K562 (cell line): Measurements from ENCODE around the gene PARD6A. TPM values are rescaled to one million over a fixed set of nuclear protein-coding genes. Genes with fewer than 3 reads are reported as not detected.

Experiments used
- CBX2 ChIP-seq: fragments of 200-600 bp; sonication (generic); IDR thresholded peaks from one replicate; pipeline ENCODE4 v1.6.1; 2012; ENCODE audit warnings: mild to moderate bottlenecking, low read length, inconsistent platforms; ENCODE audit not compliant: insufficient read depth, poor library complexity, severe bottlenecking
- CBX3 ChIP-seq, 2 experiments: IDR thresholded peaks; 1 replicate in 1 of 2; 2 replicates in 1 of 2; pipeline ENCODE4 v1.6.1; 2012; ENCODE audit warnings: inconsistent platforms in 2 of 2, low read length in 2 of 2, borderline replicate concordance in 1 of 2, control low read depth in 1 of 2
- ELF2 ChIP-seq: fragments of 250-450 bp; sonication (Bioruptor Pico); IDR thresholded peaks from 2 replicates; pipeline ENCODE4 v1.5.0; 2021; ENCODE audit warnings: mild to moderate bottlenecking
- ETV5 ChIP-seq: sonication (generic); formaldehyde crosslinking; IDR thresholded peaks from 2 replicates; pipeline ENCODE4 v1.4.0; 2020; ENCODE audit warnings: low read depth, mild to moderate bottlenecking, missing genetic modification reagents
- FOXK1 ChIP-seq: sonication (generic); formaldehyde crosslinking; IDR thresholded peaks from 2 replicates; pipeline ENCODE4 v1.8.0; 2022; ENCODE audit warnings: missing genetic modification reagents, mild to moderate bottlenecking, borderline replicate concordance
- HDAC6 ChIP-seq: IDR thresholded peaks from 2 replicates; pipeline ENCODE4 v1.6.1; 2012; ENCODE audit warnings: low read depth, mild to moderate bottlenecking, control low read depth, inconsistent platforms, low read length, moderate library complexity
- HMGN3 ChIP-seq: IDR thresholded peaks from 2 replicates; pipeline ENCODE4 v1.6.1; 2011; ENCODE audit warnings: borderline replicate concordance, low read depth, mild to moderate bottlenecking, mixed read lengths, low read length; ENCODE audit not compliant: insufficient read length; ENCODE audit errors: extremely low read depth
- HNRNPH1 ChIP-seq: fragments of 200-400 bp; formaldehyde crosslinking; optimal IDR thresholded peaks from 2 replicates; pipeline ENCODE3; 2017; ENCODE audit warnings: low read depth, mild to moderate bottlenecking, low read length, moderate library complexity
- PHB ChIP-seq: fragments of 250-450 bp; sonication (Bioruptor Pico); IDR thresholded peaks from 2 replicates; pipeline ENCODE4 v1.5.0; 2021
- PTRF ChIP-seq: fragments of 450-650 bp; IDR thresholded peaks from 2 replicates; pipeline ENCODE4 v1.6.1; 2016; ENCODE audit warnings: mild to moderate bottlenecking, missing genetic modification characterization, missing compliant biosample characterization
- TBL1XR1 ChIP-seq, 2 experiments: IDR thresholded peaks; 2 replicates each; pipeline ENCODE4 v1.6.1; 2012; ENCODE audit warnings: improper control_type of control experiment in 2 of 2, low read length in 2 of 2, mild to moderate bottlenecking in 1 of 2
- ZNF12 ChIP-seq: sonication (generic); formaldehyde crosslinking; IDR thresholded peaks from 2 replicates; pipeline ENCODE4 v1.4.0; 2020; ENCODE audit warnings: mild to moderate bottlenecking, missing genetic modification reagents
- ZNF830 ChIP-seq: fragments of 250-450 bp; sonication (Bioruptor Pico); IDR thresholded peaks from 2 replicates; pipeline ENCODE4 v1.5.0; 2021; ENCODE audit warnings: mild to moderate bottlenecking
- polyA plus RNA-seq, 8 experiments: library from polyadenylated mRNA; depleted of rRNA in 4 of 8; stranded (reverse) in 5 of 8; unstranded in 3 of 8; fragments of >200 nt; fragmentation: Nextera tagmentation in 2 of 8; fragmentation: Illumina TruSeq in 1 of 8; extraction: Ambion mirVana in 2 of 8; extraction: Trizol in 1 of 8; gene quantifications; 2 replicates each; pipeline versions ENCODE4 v1.2.1 to v1.2.3, GENCODE V29; 2011 to 2014; ENCODE audit warnings: inconsistent platforms in 1 of 8, missing spikeins in 1 of 8
- total RNA-seq, 7 experiments: library from RNA; depleted of rRNA in 6 of 7; stranded (reverse); fragments of >200 nt in 6 of 7; fragmentation: Illumina TruSeq in 2 of 7; extraction: Trizol in 2 of 7; gene quantifications; 2 replicates each; pipeline versions ENCODE4 v1.2.1 to v1.2.3, GENCODE V29; 2011 to 2021; ENCODE audit warnings: low replicate concordance in 1 of 7
- TF ChIP-seq, protein P1 (sequence below): fragments of 250-450 bp; sonication (Bioruptor Pico); IDR thresholded peaks from 2 replicates; pipeline ENCODE4 v1.4.0; 2020; ENCODE audit warnings: mild to moderate bottlenecking, moderate library complexity, borderline replicate concordance
- TF ChIP-seq, protein P2 (sequence below): IDR thresholded peaks from 3 replicates; pipeline ENCODE4 v1.6.1; 2011; ENCODE audit warnings: borderline replicate concordance, mild to moderate bottlenecking, moderate library complexity; ENCODE audit not compliant: insufficient read length; ENCODE audit errors: extremely low read depth
- TF ChIP-seq, protein P3 (sequence below), 2 experiments: fragments of 450-650 bp in 1 of 2; sonication (generic) in 1 of 2; formaldehyde crosslinking in 1 of 2; IDR thresholded peaks in 1 of 2; conservative IDR thresholded peaks in 1 of 2; 2 replicates each; pipeline versions ENCODE4 v1.6.1 to v1.8.1; 2016 to 2023; ENCODE audit warnings: mild to moderate bottlenecking in 2 of 2, moderate library complexity in 2 of 2, inconsistent platforms in 1 of 2, missing genetic modification reagents in 1 of 2
- TF ChIP-seq, protein P4 (sequence below): sonication (generic); formaldehyde crosslinking; IDR thresholded peaks from 2 replicates; pipeline ENCODE4 v1.8.0; 2022; ENCODE audit warnings: missing genetic modification reagents, mild to moderate bottlenecking, borderline replicate concordance

PARD6A gene
- total and polyA plus RNA-seq, 9 of the 15 experiments (the other 6 are each of a cell fraction or from before 2014, with no cell fraction given) = 0.04 to 2.0 (median 0.44) TPM

DNA sequence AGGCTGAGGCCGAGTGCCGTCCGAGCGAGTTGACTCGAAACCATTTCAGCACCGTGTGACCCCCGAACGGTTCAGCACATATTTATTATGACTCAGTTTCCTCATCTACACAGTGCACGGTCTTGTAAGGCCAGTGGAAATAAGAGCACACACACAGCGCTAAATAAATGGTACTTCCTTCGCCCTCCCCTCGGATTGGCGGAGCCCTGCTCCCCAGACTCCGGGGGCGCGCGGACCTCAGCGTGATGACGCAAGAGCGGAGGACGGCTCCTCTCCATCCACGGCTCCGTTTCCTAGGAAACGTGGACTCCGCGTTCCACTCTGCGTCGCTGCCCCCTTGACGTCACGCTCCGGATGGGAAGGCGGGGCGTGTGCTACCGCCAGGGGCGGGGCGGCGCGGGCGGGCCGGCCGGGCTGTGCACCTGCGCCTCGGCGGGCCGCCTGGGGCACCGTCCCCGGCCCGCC, at the start of gene PARD6A (continued):
- TF ChIP-seq, protein P1, sequence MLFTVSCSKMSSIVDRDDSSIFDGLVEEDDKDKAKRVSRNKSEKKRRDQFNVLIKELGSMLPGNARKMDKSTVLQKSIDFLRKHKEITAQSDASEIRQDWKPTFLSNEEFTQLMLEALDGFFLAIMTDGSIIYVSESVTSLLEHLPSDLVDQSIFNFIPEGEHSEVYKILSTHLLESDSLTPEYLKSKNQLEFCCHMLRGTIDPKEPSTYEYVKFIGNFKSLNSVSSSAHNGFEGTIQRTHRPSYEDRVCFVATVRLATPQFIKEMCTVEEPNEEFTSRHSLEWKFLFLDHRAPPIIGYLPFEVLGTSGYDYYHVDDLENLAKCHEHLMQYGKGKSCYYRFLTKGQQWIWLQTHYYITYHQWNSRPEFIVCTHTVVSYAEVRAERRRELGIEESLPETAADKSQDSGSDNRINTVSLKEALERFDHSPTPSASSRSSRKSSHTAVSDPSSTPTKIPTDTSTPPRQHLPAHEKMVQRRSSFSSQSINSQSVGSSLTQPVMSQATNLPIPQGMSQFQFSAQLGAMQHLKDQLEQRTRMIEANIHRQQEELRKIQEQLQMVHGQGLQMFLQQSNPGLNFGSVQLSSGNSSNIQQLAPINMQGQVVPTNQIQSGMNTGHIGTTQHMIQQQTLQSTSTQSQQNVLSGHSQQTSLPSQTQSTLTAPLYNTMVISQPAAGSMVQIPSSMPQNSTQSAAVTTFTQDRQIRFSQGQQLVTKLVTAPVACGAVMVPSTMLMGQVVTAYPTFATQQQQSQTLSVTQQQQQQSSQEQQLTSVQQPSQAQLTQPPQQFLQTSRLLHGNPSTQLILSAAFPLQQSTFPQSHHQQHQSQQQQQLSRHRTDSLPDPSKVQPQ (CRISPR knock-in tag) = no peak
- TF ChIP-seq ELF2 (CRISPR knock-in tag) (no peak), TBL1XR1 (IDR thresholded peaks at IDR 0.05; ENCODE audit: low read length in 2 of 2) (peak in 1 of 2 experiments; percentile 75; a peak in 2 of 4 replicates), PTRF (tag) (no peak), HDAC6 (no peak), HNRNPH1 (no peak), ZNF12 (no peak), ZNF830 (CRISPR knock-in tag) (no peak), HMGN3 (no peak), ETV5 (0 out of 2 replicates have a peak, but pooled peaks have one; percentile 14), CBX2 (no peak), PHB (CRISPR knock-in tag) (no peak), CBX3 (IDR thresholded peaks at IDR 0.05; ENCODE audit: borderline replicate concordance in 1 of 2, low read length in 2 of 2) (no peak), FOXK1 (CRISPR knock-in tag) (no peak)
- TF ChIP-seq, protein P2, sequence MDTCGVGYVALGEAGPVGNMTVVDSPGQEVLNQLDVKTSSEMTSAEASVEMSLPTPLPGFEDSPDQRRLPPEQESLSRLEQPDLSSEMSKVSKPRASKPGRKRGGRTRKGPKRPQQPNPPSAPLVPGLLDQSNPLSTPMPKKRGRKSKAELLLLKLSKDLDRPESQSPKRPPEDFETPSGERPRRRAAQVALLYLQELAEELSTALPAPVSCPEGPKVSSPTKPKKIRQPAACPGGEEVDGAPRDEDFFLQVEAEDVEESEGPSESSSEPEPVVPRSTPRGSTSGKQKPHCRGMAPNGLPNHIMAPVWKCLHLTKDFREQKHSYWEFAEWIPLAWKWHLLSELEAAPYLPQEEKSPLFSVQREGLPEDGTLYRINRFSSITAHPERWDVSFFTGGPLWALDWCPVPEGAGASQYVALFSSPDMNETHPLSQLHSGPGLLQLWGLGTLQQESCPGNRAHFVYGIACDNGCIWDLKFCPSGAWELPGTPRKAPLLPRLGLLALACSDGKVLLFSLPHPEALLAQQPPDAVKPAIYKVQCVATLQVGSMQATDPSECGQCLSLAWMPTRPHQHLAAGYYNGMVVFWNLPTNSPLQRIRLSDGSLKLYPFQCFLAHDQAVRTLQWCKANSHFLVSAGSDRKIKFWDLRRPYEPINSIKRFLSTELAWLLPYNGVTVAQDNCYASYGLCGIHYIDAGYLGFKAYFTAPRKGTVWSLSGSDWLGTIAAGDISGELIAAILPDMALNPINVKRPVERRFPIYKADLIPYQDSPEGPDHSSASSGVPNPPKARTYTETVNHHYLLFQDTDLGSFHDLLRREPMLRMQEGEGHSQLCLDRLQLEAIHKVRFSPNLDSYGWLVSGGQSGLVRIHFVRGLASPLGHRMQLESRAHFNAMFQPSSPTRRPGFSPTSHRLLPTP = no peak
- TF ChIP-seq, protein P3, sequence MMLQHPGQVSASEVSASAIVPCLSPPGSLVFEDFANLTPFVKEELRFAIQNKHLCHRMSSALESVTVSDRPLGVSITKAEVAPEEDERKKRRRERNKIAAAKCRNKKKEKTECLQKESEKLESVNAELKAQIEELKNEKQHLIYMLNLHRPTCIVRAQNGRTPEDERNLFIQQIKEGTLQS (IDR thresholded peaks at IDR 0.05) = peak; percentile 99
- TF ChIP-seq, protein P3 (CRISPR knock-in tag; conservative IDR thresholded peaks at IDR 0.05) = peak; percentile 98
- TF ChIP-seq, protein P4, sequence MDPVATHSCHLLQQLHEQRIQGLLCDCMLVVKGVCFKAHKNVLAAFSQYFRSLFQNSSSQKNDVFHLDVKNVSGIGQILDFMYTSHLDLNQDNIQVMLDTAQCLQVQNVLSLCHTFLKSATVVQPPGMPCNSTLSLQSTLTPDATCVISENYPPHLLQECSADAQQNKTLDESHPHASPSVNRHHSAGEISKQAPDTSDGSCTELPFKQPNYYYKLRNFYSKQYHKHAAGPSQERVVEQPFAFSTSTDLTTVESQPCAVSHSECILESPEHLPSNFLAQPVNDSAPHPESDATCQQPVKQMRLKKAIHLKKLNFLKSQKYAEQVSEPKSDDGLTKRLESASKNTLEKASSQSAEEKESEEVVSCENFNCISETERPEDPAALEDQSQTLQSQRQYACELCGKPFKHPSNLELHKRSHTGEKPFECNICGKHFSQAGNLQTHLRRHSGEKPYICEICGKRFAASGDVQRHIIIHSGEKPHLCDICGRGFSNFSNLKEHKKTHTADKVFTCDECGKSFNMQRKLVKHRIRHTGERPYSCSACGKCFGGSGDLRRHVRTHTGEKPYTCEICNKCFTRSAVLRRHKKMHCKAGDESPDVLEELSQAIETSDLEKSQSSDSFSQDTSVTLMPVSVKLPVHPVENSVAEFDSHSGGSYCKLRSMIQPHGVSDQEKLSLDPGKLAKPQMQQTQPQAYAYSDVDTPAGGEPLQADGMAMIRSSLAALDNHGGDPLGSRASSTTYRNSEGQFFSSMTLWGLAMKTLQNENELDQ (CRISPR knock-in tag) = no peak
